Measurements from ENCODE around the gene KCNJ15. TPM values are rescaled to one million over a fixed set of nuclear protein-coding genes. Genes with fewer than 3 reads are reported as not detected.

KCNJ15 gene
- total RNA-seq, 2 donors from 2014 or later: 0.33 to 1.3 TPM

GRCh38 chr21:38297194-38297631 lies 40.4 kb downstream of the KCNJ15 start:
- TF ChIP-seq CTCF (IDR thresholded peaks at IDR 0.05): no peak
- DNase-seq (ENCODE audit: low spot score): no peak
- H3K36me3 ChIP-seq: no peaks in the 10 kb centered on the region
- H3K27ac ChIP-seq: peak overlapping the region in 1 of 2 donors; percentile 62
- no peak overlapping the region for H3K4me3 ChIP-seq
- no peaks in the 10 kb centered on the region for H3K9me3 ChIP-seq
- peaks cover 0 to 12% of the 10 kb centered on the region in 2 donors for H3K4me1 ChIP-seq
- no peaks in the 10 kb centered on the region for H3K27me3 ChIP-seq

- H3K27ac ChIP-seq: no peak overlapping the region
- DNase-seq (ENCODE audit: low spot score): no peak
- no peak overlapping the region for H3K4me3 ChIP-seq
- H3K36me3 ChIP-seq: no peaks in the 10 kb centered on the region
- no peaks in the 10 kb centered on the region for H3K9me3 ChIP-seq
- no peak for TF ChIP-seq CTCF (IDR thresholded peaks at IDR 0.05)
- H3K27me3 ChIP-seq: no peaks in the 10 kb centered on the region
- peaks cover 0 to 12% of the 10 kb centered on the region in 2 donors for H3K4me1 ChIP-seq
Measured at GRCh38 chr21:38297871-38298270, 41.1 kb downstream of the KCNJ15 start.

GRCh38 chr21:38298832-38299231 lies 42.0 kb downstream of the KCNJ15 start:
- Histone ChIP-seq H3K9me3 (no peaks in the 10 kb centered on the region), H3K4me1 (peaks cover 0 to 12% of the 10 kb centered on the region in 2 donors), H3K27ac (no peak overlapping the region), H3K27me3 (no peaks in the 10 kb centered on the region), H3K4me3 (no peak overlapping the region), H3K36me3 (no peaks in the 10 kb centered on the region)
- TF ChIP-seq CTCF (IDR thresholded peaks at IDR 0.05): no peak
- no peak for DNase-seq (ENCODE audit: low spot score)

- Histone ChIP-seq H3K4me3 (no peak overlapping the region), H3K9me3 (no peaks in the 10 kb centered on the region), H3K36me3 (no peaks in the 10 kb centered on the region), H3K27me3 (no peaks in the 10 kb centered on the region), H3K27ac (no peak overlapping the region), H3K4me1 (peaks cover 0 to 12% of the 10 kb centered on the region in 2 donors)
- no peak for TF ChIP-seq CTCF (IDR thresholded peaks at IDR 0.05)
- DNase-seq (ENCODE audit: low spot score): no peak
Measured at GRCh38 chr21:38299671-38300070, 42.9 kb downstream of the KCNJ15 start.

GRCh38 chr21:38300141-38300578 lies 43.4 kb downstream of the KCNJ15 start:
- Histone ChIP-seq H3K9me3 (no peaks in the 10 kb centered on the region), H3K36me3 (no peaks in the 10 kb centered on the region), H3K4me1 (peaks cover 0 to 12% of the 10 kb centered on the region in 2 donors), H3K27me3 (no peaks in the 10 kb centered on the region), H3K4me3 (no peak overlapping the region), H3K27ac (no peak overlapping the region)
- TF ChIP-seq CTCF (IDR thresholded peaks at IDR 0.05): no peak
- no peak for DNase-seq (ENCODE audit: low spot score)

Data from right atrium auricular region (tissue), 2 donors.